SK-N-SH (cell line): ENCODE results near the gene DDC. TPM values are rescaled to one million over a fixed set of nuclear protein-coding genes. Genes with fewer than 3 reads are reported as not detected.

ENCODE experiments used
- CTCF ChIA-PET: fragments of 300-600, 350-600 bp; formaldehyde crosslinking; extraction: SDS; loops from one replicate; lab custom pipeline; 2021; lab: Yijun Ruan, JAX
- POLR2A ChIA-PET: fragments of 350-600 bp; sonication (Branson Sonifier 250); formaldehyde crosslinking; extraction: SDS; loops from one replicate; lab custom pipeline; 2020; ENCODE audit warnings: antibody characterized with exemption, inconsistent platforms; lab: Yijun Ruan, JAX
- DNase-seq: peaks from one replicate; pipeline ENCODE4 v3.0.0; 2012
- H2AFZ ChIP-seq: fragments of 200-600 bp; sonication (generic); 2 replicates; pipeline ENCODE4 v1.8.1; 2016; ENCODE audit warnings: antibody characterized with exemption, mild to moderate bottlenecking, low read depth
- H3F3A ChIP-seq: fragments of 200-600 bp; sonication (generic); replicated peaks from 2 replicates; pipeline ENCODE3; 2016; ENCODE audit warnings: antibody characterized with exemption, mild to moderate bottlenecking; ENCODE audit not compliant: insufficient read depth
- H3K27ac ChIP-seq, 2 experiments: fragments of 200-500 bp in 1 of 2; fragments of 200-600 bp in 1 of 2; sonication (Bioruptor generic) in 1 of 2; sonication (generic), shearing (Covaris generic) in 1 of 2; 2 replicates each; pipeline versions ENCODE4 v1.5.1 to v1.6.1; 2014 to 2016; ENCODE audit warnings: low read depth in 2 of 2, inconsistent platforms in 1 of 2, low read length in 1 of 2, mild to moderate bottlenecking in 1 of 2, mixed read lengths in 1 of 2
- H3K27me3 ChIP-seq: fragments of 200-600 bp; sonication (generic), shearing (Covaris generic); 2 replicates; pipeline ENCODE4 v1.6.1; 2016; ENCODE audit warnings: mixed run types; ENCODE audit not compliant: insufficient read depth
- H3K36me3 ChIP-seq, 2 experiments: fragments of 200-500 bp in 1 of 2; fragments of 200-600 bp in 1 of 2; sonication (Bioruptor generic) in 1 of 2; sonication (generic) in 1 of 2; replicated peaks in 1 of 2; 2 replicates each; pipeline versions ENCODE3 to v1.5.1; 2014 to 2016; ENCODE audit warnings: low read length in 1 of 2, mild to moderate bottlenecking in 1 of 2; ENCODE audit not compliant: insufficient read depth in 2 of 2, control insufficient read depth in 1 of 2
- H3K4me1 ChIP-seq, 2 experiments: fragments of 200-500 bp in 1 of 2; fragments of 200-600 bp in 1 of 2; sonication (Bioruptor generic) in 1 of 2; sonication (generic), shearing (Covaris generic) in 1 of 2; 2 replicates each; pipeline versions ENCODE4 v1.5.1 to v1.6.1; 2014 to 2016; ENCODE audit warnings: low read depth in 1 of 2, low read length in 1 of 2, mixed run types in 1 of 2; ENCODE audit not compliant: insufficient read depth in 2 of 2, control insufficient read depth in 1 of 2
- H3K4me2 ChIP-seq: fragments of 200-600 bp; sonication (generic), shearing (Covaris generic); 2 replicates; pipeline ENCODE4 v1.6.1; 2017; ENCODE audit warnings: mixed run types
- H3K4me3 ChIP-seq, 2 experiments: fragments of 200-500 bp in 1 of 2; fragments of 200-600 bp in 1 of 2; sonication (Bioruptor generic) in 1 of 2; sonication (generic), shearing (Covaris generic) in 1 of 2; 2 replicates each; pipeline versions ENCODE4 v1.5.1 to v1.8.1; 2014 to 2016; ENCODE audit warnings: low read depth in 2 of 2, inconsistent platforms in 1 of 2, low read length in 1 of 2, mild to moderate bottlenecking in 1 of 2, mixed read lengths in 1 of 2, moderate library complexity in 1 of 2
- H3K79me2 ChIP-seq: fragments of 200-600 bp; sonication (generic); 2 replicates; pipeline ENCODE4 v1.8.1; 2017; ENCODE audit warnings: mild to moderate bottlenecking; ENCODE audit not compliant: insufficient read depth
- H3K9ac ChIP-seq: fragments of 200-600 bp; sonication (generic); 2 replicates; pipeline ENCODE4 v1.6.1; 2017; ENCODE audit warnings: mixed run types
- H3K9me2 ChIP-seq: fragments of 200-600 bp; sonication (generic); 2 replicates; pipeline ENCODE4 v1.6.1; 2017; ENCODE audit warnings: mixed run types
- H3K9me3 ChIP-seq: fragments of 200-600 bp; sonication (generic); 2 replicates; pipeline ENCODE4 v1.6.1; 2017; ENCODE audit warnings: mixed run types, mild to moderate bottlenecking, moderate library complexity
- H4K20me1 ChIP-seq: fragments of 200-600 bp; sonication (generic); 2 replicates; pipeline ENCODE4 v1.6.1; 2017; ENCODE audit warnings: mild to moderate bottlenecking, mixed run types; ENCODE audit not compliant: insufficient read depth
- CHD2 ChIP-seq: fragments of 150-350 bp; IDR thresholded peaks from 2 replicates; pipeline ENCODE4 v1.6.1; 2018; ENCODE audit warnings: low read length; ENCODE audit not compliant: partially characterized antibody
- CTCF ChIP-seq: fragments of 200-600 bp; sonication (generic); IDR thresholded peaks from 2 replicates; pipeline ENCODE4 v1.6.1; 2017; ENCODE audit warnings: antibody characterized with exemption, mild to moderate bottlenecking, moderate library complexity
- FOSL2 ChIP-seq: IDR thresholded peaks from 2 replicates; pipeline ENCODE4 v1.4.0; 2012; ENCODE audit warnings: low read depth, mild to moderate bottlenecking, moderate library complexity, borderline replicate concordance
- FOXJ3 ChIP-seq: sonication (generic); formaldehyde crosslinking; IDR thresholded peaks from 2 replicates; pipeline ENCODE4 v1.5.1; 2020; ENCODE audit warnings: mild to moderate bottlenecking, missing genetic modification reagents
- FOXM1 ChIP-seq: IDR thresholded peaks from 2 replicates; pipeline ENCODE4 v1.4.0; 2012; ENCODE audit warnings: low read depth, mild to moderate bottlenecking
- GABPA ChIP-seq: IDR thresholded peaks from 2 replicates; pipeline ENCODE4 v1.4.0; 2012; ENCODE audit warnings: low read depth, mild to moderate bottlenecking
- GATA2 ChIP-seq: sonication (generic); formaldehyde crosslinking; IDR thresholded peaks from 2 replicates; pipeline ENCODE4 v1.5.0; 2020; ENCODE audit warnings: mild to moderate bottlenecking, missing genetic modification reagents
- JUND ChIP-seq: IDR thresholded peaks from 2 replicates; pipeline ENCODE4 v1.4.0; 2012
- MAX ChIP-seq: IDR thresholded peaks from 2 replicates; pipeline ENCODE4 v1.4.0; 2012; ENCODE audit warnings: low read depth
- MXI1 ChIP-seq: IDR thresholded peaks from 2 replicates; pipeline ENCODE4 v1.6.1; 2012; ENCODE audit warnings: mild to moderate bottlenecking, low read depth, low read length, improper control_type of control experiment
- NRF1 ChIP-seq: IDR thresholded peaks from 2 replicates; pipeline ENCODE4 v1.6.1; 2012; ENCODE audit warnings: low read depth, mild to moderate bottlenecking, low read length
- POLR2AphosphoS5 ChIP-seq: IDR thresholded peaks from 2 replicates; pipeline ENCODE4 v1.6.1; 2012; ENCODE audit warnings: low read depth, low read length
- REST ChIP-seq: IDR thresholded peaks from 2 replicates; pipeline ENCODE4 v1.6.1; 2012; ENCODE audit warnings: mild to moderate bottlenecking, low read depth, low read length, moderate library complexity
- RXRA ChIP-seq: IDR thresholded peaks from 2 replicates; pipeline ENCODE4 v1.4.0; 2012; ENCODE audit warnings: low read depth, mild to moderate bottlenecking, borderline replicate concordance
- TCF12 ChIP-seq: IDR thresholded peaks from 2 replicates; pipeline ENCODE4 v1.4.0; 2012
- TEAD4 ChIP-seq: IDR thresholded peaks from 2 replicates; pipeline ENCODE4 v1.4.0; 2012; ENCODE audit warnings: mild to moderate bottlenecking, borderline replicate concordance; ENCODE audit not compliant: insufficient read depth
- USF1 ChIP-seq: IDR thresholded peaks from 2 replicates; pipeline ENCODE4 v1.4.0; 2012; ENCODE audit warnings: low read depth, borderline replicate concordance
- USF2 ChIP-seq: fragments of 150-350 bp; IDR thresholded peaks from 2 replicates; pipeline ENCODE4 v1.6.1; 2017; ENCODE audit warnings: antibody characterized with exemption, low read length, low read depth, borderline replicate concordance
- YY1 ChIP-seq: IDR thresholded peaks from 2 replicates; pipeline ENCODE4 v1.4.0; 2012; ENCODE audit warnings: low read depth, mild to moderate bottlenecking
- WGBS: methylation state at CpG from one replicate; pipeline ENCODE4 v1.1.6; 2017; ENCODE audit warnings: low lambda C conversion rate; 5-methylcytosine and 5-hydroxymethylcytosine counted together
- polyA plus RNA-seq, 3 experiments: library from polyadenylated mRNA; depleted of rRNA; stranded (reverse); fragments of >200 nt; gene quantifications; 2 replicates each; pipeline ENCODE4 v1.2.3, GENCODE V29; 2012
- TF ChIP-seq, protein P1 (sequence below): IDR thresholded peaks from 2 replicates; pipeline ENCODE4 v1.4.0; 2012; ENCODE audit warnings: low read depth, borderline replicate concordance

Gene DDC
- polyA plus RNA-seq, 1 of the 3 experiments (the other 2 are of a cell fraction): 1.8 TPM

GRCh38 chr7:50565559-50565916, 333 bp upstream of the DDC start:
- no peak for DNase-seq
- ChIA-PET CTCF (interaction anchor here (0.7 to 5.2 kb wide), 5 partner anchors 26 to 97 kb away, joined by 3 to 26 read pairs (median 3); no protein-coding TSS in a partner anchor), POLR2A (interaction anchor here (1.1 to 1.8 kb wide), 2 partner anchors 10 to 57 kb away, joined by 5 to 6 read pairs; no protein-coding TSS in a partner anchor)
- Histone ChIP-seq H3K9me3 (no peaks in the 10 kb centered on the region), H3K9me2 (no peaks in the 10 kb centered on the region), H3F3A (no peaks in the 10 kb centered on the region), H3K27me3 (peaks cover 25% of the 10 kb centered on the region; the same call in 1 of the 2 replicates), H2AFZ (no peak overlapping the region), H3K36me3 (no peaks in the 10 kb centered on the region), H3K9ac (no peak overlapping the region), H3K27ac (peak overlapping the region in 1 of 2 experiments; percentile 71; a peak in 2 of 4 replicates), H3K4me3 (no peak overlapping the region), H4K20me1 (no peaks in the 10 kb centered on the region), H3K4me1 (peaks cover 0 to 59% of the 10 kb centered on the region in 2 experiments; a peak in 2 of 4 replicates), H3K79me2 (no peaks in the 10 kb centered on the region), H3K4me2 (no peak overlapping the region)
- TF ChIP-seq GATA2 (CRISPR knock-in tag) (no peak), MAX (no peak), TCF12 (no peak), JUND (no peak), USF2 (no peak), NRF1 (no peak), RXRA (no peak), CHD2 (no peak), FOXM1 (no peak), MXI1 (no peak), USF1 (no peak), TEAD4 (no peak), REST (no peak), YY1 (no peak), POLR2AphosphoS5 (no peak), FOSL2 (no peak), GABPA (no peak), FOXJ3 (CRISPR knock-in tag) (no peak), CTCF (no peak)
- TF ChIP-seq, protein P1, sequence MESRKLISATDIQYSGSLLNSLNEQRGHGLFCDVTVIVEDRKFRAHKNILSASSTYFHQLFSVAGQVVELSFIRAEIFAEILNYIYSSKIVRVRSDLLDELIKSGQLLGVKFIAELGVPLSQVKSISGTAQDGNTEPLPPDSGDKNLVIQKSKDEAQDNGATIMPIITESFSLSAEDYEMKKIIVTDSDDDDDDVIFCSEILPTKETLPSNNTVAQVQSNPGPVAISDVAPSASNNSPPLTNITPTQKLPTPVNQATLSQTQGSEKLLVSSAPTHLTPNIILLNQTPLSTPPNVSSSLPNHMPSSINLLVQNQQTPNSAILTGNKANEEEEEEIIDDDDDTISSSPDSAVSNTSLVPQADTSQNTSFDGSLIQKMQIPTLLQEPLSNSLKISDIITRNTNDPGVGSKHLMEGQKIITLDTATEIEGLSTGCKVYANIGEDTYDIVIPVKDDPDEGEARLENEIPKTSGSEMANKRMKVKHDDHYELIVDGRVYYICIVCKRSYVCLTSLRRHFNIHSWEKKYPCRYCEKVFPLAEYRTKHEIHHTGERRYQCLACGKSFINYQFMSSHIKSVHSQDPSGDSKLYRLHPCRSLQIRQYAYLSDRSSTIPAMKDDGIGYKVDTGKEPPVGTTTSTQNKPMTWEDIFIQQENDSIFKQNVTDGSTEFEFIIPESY: no peak
- 19% methylated on average over 2 of the region's 2 CpGs for WGBS
